Neuron (in vitro differentiated cells): ENCODE results near the gene ZDHHC20.

ENCODE experiments used
- H2AFZ ChIP-seq: one replicate; pipeline ENCODE4 v1.6.1; 2013; ENCODE audit warnings: low read depth, mild to moderate bottlenecking, inconsistent platforms, low read length, moderate library complexity
- H3K27me3 ChIP-seq: one replicate; pipeline ENCODE4 v1.6.1; 2013; ENCODE audit warnings: low read length; ENCODE audit not compliant: insufficient read depth
- H3K36me3 ChIP-seq: one replicate; pipeline ENCODE4 v1.6.1; 2013; ENCODE audit warnings: low read length; ENCODE audit not compliant: insufficient read depth
- H3K4me1 ChIP-seq: one replicate; pipeline ENCODE4 v1.6.1; 2013; ENCODE audit warnings: low read length; ENCODE audit not compliant: insufficient read depth
- H3K4me3 ChIP-seq: 2 replicates; pipeline ENCODE4 v1.5.1; 2013; ENCODE audit warnings: mild to moderate bottlenecking, low read length, moderate library complexity
- H3K9me3 ChIP-seq: one replicate; pipeline ENCODE4 v1.6.1; 2013; ENCODE audit warnings: low read length

Gene ZDHHC20

DNA sequence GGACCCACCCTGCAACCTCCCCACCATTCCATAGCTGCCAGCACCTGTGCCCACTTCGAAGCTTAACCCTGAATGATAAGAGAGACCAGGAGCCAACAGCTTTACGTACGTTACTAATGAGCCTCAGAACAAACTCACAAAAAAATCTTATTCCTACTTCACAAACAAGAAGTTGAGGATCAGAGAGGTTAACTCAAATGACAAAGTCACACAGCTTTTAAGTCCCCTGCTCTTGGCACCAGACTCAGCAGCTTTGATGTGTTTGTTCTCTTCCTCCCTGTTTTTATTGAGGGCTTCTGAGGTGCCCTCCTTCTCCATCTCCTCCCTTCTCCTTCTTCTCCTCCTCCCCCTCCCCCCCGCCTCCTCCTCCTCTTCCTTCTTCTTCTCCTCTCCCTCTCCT is 115.4 kb downstream of the ZDHHC20 start:
- Histone ChIP-seq H3K4me1 (no peaks in the 10 kb centered on the region), H2AFZ (no peak overlapping the region), H3K4me3 (no peak overlapping the region), H3K27me3 (no peaks in the 10 kb centered on the region), H3K9me3 (no peaks in the 10 kb centered on the region), H3K36me3 (no peaks in the 10 kb centered on the region)

DNA sequence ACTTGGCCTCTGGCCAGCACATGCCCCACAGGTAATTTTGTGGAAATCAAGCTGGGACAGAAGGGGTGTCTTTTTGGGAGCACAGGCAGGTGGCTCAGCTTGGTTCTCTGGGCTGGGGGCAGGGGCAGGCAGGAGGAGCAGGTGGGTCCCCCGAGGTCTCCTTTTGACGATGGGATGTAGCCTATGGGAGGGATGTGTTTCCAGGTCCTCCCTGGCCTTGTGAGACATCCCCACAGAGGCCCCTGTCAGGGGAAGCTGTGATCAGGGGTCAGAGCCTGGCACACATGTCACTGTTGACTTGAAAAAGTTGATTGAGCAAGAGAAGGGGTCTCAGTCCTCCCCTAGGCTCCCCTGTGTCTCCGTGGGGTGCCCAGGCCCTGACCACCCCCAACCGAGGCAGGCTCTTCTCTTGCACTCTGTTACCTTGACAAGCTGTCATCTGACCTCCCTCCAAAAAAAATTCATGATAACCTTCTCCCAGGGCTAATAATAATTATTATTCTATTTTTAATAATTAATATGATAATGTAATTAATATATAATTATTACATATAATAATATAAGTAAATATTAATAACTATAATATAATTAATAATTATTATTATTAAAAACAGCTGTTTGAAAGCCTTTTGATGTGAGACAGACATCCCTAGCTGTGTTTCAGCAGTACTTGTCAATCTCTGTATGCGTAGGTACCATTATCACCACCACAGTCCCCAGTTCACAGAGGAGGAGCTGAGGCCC is 116.2 kb downstream of the ZDHHC20 start:
- Histone ChIP-seq H3K4me3 (no peak overlapping the region), H3K9me3 (no peaks in the 10 kb centered on the region), H3K27me3 (no peaks in the 10 kb centered on the region), H3K4me1 (no peaks in the 10 kb centered on the region), H3K36me3 (no peaks in the 10 kb centered on the region), H2AFZ (no peak overlapping the region)

- H3K4me1 ChIP-seq = no peaks in the 10 kb centered on the region
- no peaks in the 10 kb centered on the region for H3K27me3 ChIP-seq
- H3K36me3 ChIP-seq = no peaks in the 10 kb centered on the region
- H3K4me3 ChIP-seq = no peak overlapping the region
- no peak overlapping the region for H2AFZ ChIP-seq
- no peaks in the 10 kb centered on the region for H3K9me3 ChIP-seq
Observed at GRCh38 chr13:21341637-21342422, 117.3 kb downstream of the ZDHHC20 start.

- H3K4me3 ChIP-seq = no peak overlapping the region
- no peak overlapping the region for H2AFZ ChIP-seq
- no peaks in the 10 kb centered on the region for H3K9me3 ChIP-seq
- H3K4me1 ChIP-seq = no peaks in the 10 kb centered on the region
- H3K36me3 ChIP-seq = no peaks in the 10 kb centered on the region
- no peaks in the 10 kb centered on the region for H3K27me3 ChIP-seq
Observed at GRCh38 chr13:21338639-21339278, 120.3 kb downstream of the ZDHHC20 start.

DNA sequence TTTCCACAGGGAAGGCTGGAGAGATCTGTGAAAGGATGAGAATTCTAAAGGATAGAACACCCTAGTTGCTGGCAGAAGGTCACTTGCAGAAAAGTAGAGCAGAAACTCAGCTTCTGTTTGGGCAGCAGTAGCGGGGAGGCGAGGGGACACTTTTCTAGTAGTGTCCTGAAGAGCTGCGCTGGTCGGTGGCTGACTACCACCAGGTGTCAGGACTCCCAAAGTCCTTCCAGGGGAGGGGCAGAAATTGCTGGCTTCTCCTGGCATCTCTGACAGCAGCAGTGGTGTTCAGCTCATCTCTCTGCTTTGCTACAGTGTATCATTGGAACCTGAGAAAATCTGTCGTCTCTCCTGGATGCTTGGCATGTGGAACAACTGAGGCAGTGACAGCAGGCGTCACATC is 120.9 kb downstream of the ZDHHC20 start:
- Histone ChIP-seq H3K27me3 (no peaks in the 10 kb centered on the region), H3K4me3 (no peak overlapping the region), H3K36me3 (no peaks in the 10 kb centered on the region), H2AFZ (no peak overlapping the region), H3K4me1 (no peaks in the 10 kb centered on the region), H3K9me3 (no peaks in the 10 kb centered on the region)

DNA sequence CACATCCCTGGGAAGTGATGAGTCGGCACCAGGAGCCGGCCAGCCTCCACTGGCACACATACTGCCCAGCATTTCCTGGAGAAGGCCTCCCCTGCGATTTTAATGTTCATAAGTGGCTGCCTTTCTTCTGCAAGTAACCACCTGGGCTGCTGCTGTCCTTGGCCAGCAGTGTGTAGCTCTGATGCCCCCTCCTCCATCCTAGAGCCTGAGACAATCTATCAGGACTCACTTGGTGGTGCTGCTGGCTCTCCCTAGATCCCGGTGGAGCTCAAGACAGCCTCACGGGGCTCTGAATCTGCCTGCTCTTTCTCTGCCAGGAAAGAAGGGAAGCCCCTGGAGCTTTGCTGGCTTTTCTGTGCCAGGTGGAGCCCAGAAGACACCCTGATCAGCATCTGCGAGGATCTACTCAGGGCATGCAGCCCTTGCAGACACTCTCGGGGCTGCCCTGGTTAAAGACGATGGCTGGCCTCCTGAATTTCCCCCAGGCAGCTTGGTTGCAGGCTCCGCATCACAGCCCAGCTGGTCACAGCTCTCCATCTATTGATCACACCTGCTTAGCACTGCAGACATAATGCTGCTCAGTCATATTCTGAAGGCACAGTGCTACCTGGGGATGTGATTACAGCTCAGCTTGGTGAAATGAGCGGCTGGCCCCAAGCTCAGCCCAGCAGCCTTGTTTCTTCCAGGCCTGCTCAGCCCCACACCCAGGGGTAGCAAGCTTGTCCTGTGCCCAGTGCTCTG is 122.3 kb downstream of the ZDHHC20 start:
- H2AFZ ChIP-seq = no peak overlapping the region
- H3K4me3 ChIP-seq = no peak overlapping the region
- H3K4me1 ChIP-seq = no peaks in the 10 kb centered on the region
- no peaks in the 10 kb centered on the region for H3K9me3 ChIP-seq
- no peaks in the 10 kb centered on the region for H3K36me3 ChIP-seq
- H3K27me3 ChIP-seq = no peaks in the 10 kb centered on the region

- H3K9me3 ChIP-seq = no peaks in the 10 kb centered on the region
Observed at GRCh38 chr13:21333186-21333585, 125.9 kb downstream of the ZDHHC20 start.

GRCh38 chr13:21330126-21330861 is 128.8 kb downstream of the ZDHHC20 start:
- Histone ChIP-seq H3K9me3 (no peaks in the 10 kb centered on the region), H3K27me3 (no peaks in the 10 kb centered on the region)

More at GRCh38 chr13:21333186-21333585, 125.9 kb downstream of the ZDHHC20 start:
- Histone ChIP-seq H3K4me3 (no peak overlapping the region), H2AFZ (no peak overlapping the region), H3K36me3 (no peaks in the 10 kb centered on the region), H3K27me3 (no peaks in the 10 kb centered on the region), H3K4me1 (no peaks in the 10 kb centered on the region)

DNA sequence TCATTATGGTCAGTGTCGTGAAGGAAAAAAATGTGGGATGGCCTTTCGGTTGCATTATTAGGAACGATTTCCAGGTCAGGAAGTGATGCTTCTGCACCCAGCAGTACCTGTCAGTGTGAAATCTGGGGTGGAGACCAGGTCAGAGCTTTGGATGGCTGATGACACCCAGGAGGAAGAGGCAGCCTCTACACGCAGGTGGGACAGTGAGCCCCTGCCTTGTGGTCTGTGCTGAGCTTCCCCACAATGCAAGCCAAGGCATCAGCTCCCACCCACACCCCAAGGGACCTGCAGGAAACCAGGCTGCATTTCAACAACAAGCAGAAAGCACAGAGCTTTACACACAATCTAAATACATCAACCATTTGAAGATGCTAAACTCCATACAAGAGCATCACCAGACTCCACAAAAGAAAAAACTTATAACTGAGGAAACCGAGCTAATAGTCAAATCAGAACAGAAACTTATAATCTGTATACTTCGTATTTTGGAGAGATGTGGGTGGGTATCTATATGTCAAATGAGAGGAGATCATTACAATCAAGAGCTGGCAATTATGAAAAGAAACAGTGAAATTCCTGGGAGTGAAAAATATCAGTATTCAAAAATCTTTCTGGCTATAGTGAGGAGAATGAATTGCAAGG is 130.1 kb downstream of the ZDHHC20 start:
- Histone ChIP-seq H3K27me3 (no peaks in the 10 kb centered on the region), H3K4me1 (no peaks in the 10 kb centered on the region), H3K4me3 (no peak overlapping the region)

More at GRCh38 chr13:21330126-21330861, 128.8 kb downstream of the ZDHHC20 start:
- Histone ChIP-seq H3K4me1 (no peaks in the 10 kb centered on the region), H3K4me3 (no peak overlapping the region), H3K36me3 (no peaks in the 10 kb centered on the region), H2AFZ (no peak overlapping the region)

DNA sequence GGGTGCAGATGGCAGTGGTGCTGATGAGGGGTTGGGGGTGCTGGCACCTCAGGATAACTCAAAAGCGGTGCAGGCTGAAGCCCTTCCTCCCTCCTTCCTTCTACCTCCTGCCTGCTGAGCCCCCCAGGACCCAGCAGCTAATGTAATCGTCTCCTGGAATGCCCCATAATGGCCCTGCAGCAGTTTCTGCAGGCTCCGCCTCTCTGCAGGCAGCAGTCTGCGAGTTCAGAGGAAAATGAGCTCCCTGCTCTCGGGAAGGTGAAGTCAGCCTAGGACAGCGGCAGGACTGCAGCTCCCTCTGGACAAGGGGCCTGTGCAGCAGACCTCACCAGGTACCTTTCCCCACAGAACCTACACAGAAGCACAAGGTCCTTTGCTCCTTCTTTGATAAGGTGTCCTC is 130.9 kb downstream of the ZDHHC20 start:
- H3K9me3 ChIP-seq = no peaks in the 10 kb centered on the region
- no peak overlapping the region for H3K4me3 ChIP-seq
- H2AFZ ChIP-seq = no peak overlapping the region
- H3K4me1 ChIP-seq = no peaks in the 10 kb centered on the region
- no peaks in the 10 kb centered on the region for H3K36me3 ChIP-seq
- no peaks in the 10 kb centered on the region for H3K27me3 ChIP-seq

More for the DNA sequence above, 130.1 kb downstream of the ZDHHC20 start:
- Histone ChIP-seq H2AFZ (no peak overlapping the region), H3K36me3 (no peaks in the 10 kb centered on the region), H3K9me3 (no peaks in the 10 kb centered on the region)

GRCh38 chr13:21326155-21327031 is 132.7 kb downstream of the ZDHHC20 start:
- no peaks in the 10 kb centered on the region for H3K9me3 ChIP-seq

More at GRCh38 chr13:21326155-21327031, 132.7 kb downstream of the ZDHHC20 start:
- H3K4me3 ChIP-seq = peak overlapping the region; percentile 39
- no peaks in the 10 kb centered on the region for H3K36me3 ChIP-seq
- H2AFZ ChIP-seq = peak overlapping the region; percentile 66
- no peaks in the 10 kb centered on the region for H3K4me1 ChIP-seq
- no peaks in the 10 kb centered on the region for H3K27me3 ChIP-seq
